ENCODE results near the gene USP4.
"Not testable (repeated sequence)": the region's sequence is repeated elsewhere in the genome, so short reads cannot be mapped to it uniquely, and the experiment has no call there.

- not testable (repeated sequence) for TF ChIP-seq CTCF (IDR thresholded peaks at IDR 0.05; ENCODE audit: control extremely low read depth in 1 of 3, insufficient read depth in 1 of 3, low read depth in 1 of 3, low read length in 3 of 3); EZH2 (IDR thresholded peaks at IDR 0.05; ENCODE audit: low read depth, low read length, severe bottlenecking); RFX5 (IDR thresholded peaks at IDR 0.05; ENCODE audit: borderline replicate concordance, low read depth, low read length); POLR2AphosphoS5 (IDR thresholded peaks at IDR 0.05; ENCODE audit: low read depth, low read length); POLR2A (IDR thresholded peaks at IDR 0.05; ENCODE audit: control extremely low read depth in 1 of 2, low read depth in 2 of 2, low read length in 2 of 2); ATF3 (IDR thresholded peaks at IDR 0.05; ENCODE audit: insufficient read depth, low read depth, low read length); TAF1 (IDR thresholded peaks at IDR 0.05; ENCODE audit: low read depth, low read length); CHD1 (IDR thresholded peaks at IDR 0.05; ENCODE audit: low read depth, low read length); JUND (IDR thresholded peaks at IDR 0.05; ENCODE audit: low read length); RNF2 (IDR thresholded peaks at IDR 0.05; ENCODE audit: borderline replicate concordance, low read depth, low read length, missing control alignments, poor library complexity, severe bottlenecking); ZNF274 (IDR thresholded peaks at IDR 0.05; ENCODE audit: borderline replicate concordance, extremely low read depth, low read length)
Measured at GRCh38 chr3:49228817-49229216, 111.0 kb downstream of the USP4 start.
